ENCODE results near the gene SFT2D2.

GRCh38 chr1:168245042-168245441 lies 19.2 kb downstream of the SFT2D2 start:
- TF ChIP-seq POLR2A (IDR thresholded peaks at IDR 0.05) (no peak), CTCF (IDR thresholded peaks at IDR 0.05) (no peak), EP300 (IDR thresholded peaks at IDR 0.05) (no peak), POLR2AphosphoS5 (IDR thresholded peaks at IDR 0.05) (no peak)

Measured in stomach (tissue), 4 donors.